Measurements from ENCODE around the gene FRMPD1.

GRCh38 chr9:37719526-37719925, 68.8 kb downstream of the FRMPD1 start:
- no peak for TF ChIP-seq CTCF (IDR thresholded peaks at IDR 0.05)
- TF ChIP-seq POLR2A (IDR thresholded peaks at IDR 0.05; ENCODE audit: low read depth), result no peak
- TF ChIP-seq POLR2AphosphoS5 (IDR thresholded peaks at IDR 0.05), result no peak
